ENCODE data around the gene FAM181B.

Gene FAM181B

GRCh38 chr11:82733444-82734119, at the start of gene FAM181B:
TSS of gene FAM181B (minus strand) at chr11:82733864. CDS start at chr11:82733729, 135 bp downstream.
- no peak for DNase-seq (ENCODE audit: low read depth in 2 of 2)

DNA sequence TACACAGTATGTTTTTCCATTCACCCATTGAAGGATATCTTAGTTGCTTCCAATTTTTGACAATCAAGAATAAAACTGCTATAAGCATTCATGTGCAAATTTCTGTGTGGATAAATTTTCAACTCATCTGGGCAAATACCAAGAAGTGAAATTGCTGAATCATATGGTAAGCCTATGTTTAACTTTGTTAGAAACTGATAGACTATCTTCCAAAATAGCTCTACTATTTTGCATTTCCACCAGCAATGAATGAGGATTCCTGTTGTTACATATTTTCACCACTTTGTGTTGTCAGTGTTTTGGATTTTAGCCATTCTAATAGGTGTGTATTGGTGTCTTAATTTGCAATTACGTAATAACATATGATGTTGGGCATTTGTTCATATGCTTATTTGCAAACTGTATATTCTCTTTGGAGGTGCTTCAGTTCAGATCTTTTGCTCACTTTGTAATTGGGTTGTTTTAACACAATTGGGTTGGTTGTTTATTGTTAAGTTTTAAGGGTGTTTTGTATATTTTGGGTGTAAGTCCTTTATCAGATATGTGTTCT, 49.2 kb upstream of the FAM181B start:
- DNase-seq (ENCODE audit: low read depth in 2 of 2), result no peak

GRCh38 chr11:82778776-82779175, 45.1 kb upstream of the FAM181B start:
- no peak for DNase-seq (ENCODE audit: low read depth in 2 of 2)

- no peak for DNase-seq (ENCODE audit: low read depth in 2 of 2)
Observed at GRCh38 chr11:82776377-82776776, 42.7 kb upstream of the FAM181B start.

- no peak for DNase-seq (ENCODE audit: low read depth in 2 of 2)
Observed at GRCh38 chr11:82775736-82776346, 42.2 kb upstream of the FAM181B start.

DNA sequence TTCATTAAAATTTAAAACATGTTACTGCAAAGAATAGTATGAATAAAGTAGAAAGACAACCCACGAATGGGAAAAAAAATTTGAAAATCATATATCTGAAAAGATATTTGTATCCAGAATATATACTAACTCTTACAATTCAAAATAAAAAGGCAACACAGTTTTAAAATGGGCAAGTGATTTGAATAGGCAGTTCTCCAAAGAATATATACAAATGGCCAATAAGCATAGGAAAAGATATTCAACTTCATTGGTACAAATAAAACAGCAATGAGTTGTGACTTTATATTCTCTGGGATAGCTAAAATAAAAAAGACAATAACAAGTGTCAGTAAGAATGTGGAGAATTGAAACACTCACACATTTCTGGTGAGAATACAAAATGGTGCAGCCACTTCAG, 41.6 kb upstream of the FAM181B start:
- DNase-seq (ENCODE audit: low read depth in 2 of 2), result no peak

DNA sequence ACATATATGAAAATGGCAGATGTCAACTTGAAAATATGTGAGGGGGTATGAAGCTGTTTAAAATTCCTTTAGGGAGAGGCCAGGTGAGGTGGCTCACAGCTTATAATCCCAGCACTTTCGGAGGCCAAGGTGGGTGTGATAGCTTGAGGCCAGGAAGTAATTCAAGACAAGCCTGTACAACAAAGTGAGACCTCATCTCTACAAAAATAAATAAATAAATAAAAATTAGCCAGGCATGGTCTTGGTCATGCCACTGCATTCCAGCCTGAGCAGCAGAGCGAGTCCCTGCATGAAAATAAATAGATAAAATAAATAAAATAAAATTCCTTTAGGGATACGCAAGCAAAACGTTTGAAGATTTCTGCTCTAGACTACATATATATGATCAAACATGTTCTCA, 38.1 kb upstream of the FAM181B start:
- no peak for DNase-seq (ENCODE audit: low read depth in 2 of 2)

GRCh38 chr11:82767123-82767522, 33.5 kb upstream of the FAM181B start:
- no peak for DNase-seq (ENCODE audit: low read depth in 2 of 2)

GRCh38 chr11:82765466-82766034, 31.9 kb upstream of the FAM181B start:
- no peak for DNase-seq (ENCODE audit: low read depth in 2 of 2)

DNA sequence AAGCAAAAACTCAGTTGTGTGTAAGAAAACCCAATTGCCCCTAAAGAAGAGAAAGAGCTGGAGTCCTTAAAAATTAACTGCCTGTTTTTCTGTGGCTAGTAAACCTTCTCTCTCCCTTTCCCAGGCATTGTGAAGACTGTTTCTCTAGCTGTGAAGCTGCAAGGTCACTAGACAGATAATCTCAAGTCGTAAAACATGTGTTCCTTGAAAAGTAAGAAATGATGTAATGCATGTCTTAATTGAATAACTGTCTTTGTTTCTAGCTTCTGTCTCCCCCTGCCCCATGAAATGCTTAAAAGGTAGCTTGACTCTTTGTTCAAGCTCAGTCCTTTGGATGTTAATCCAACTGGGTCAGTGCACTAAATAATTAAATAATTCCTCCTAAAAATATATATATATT, 29.5 kb upstream of the FAM181B start:
- DNase-seq (ENCODE audit: low read depth in 2 of 2), result no peak

GRCh38 chr11:82759649-82760048, 26.0 kb upstream of the FAM181B start:
- no peak for DNase-seq (ENCODE audit: low read depth in 2 of 2)

- no peak for DNase-seq (ENCODE audit: low read depth in 2 of 2)
Observed at GRCh38 chr11:82757660-82758357, 24.1 kb upstream of the FAM181B start.

DNA sequence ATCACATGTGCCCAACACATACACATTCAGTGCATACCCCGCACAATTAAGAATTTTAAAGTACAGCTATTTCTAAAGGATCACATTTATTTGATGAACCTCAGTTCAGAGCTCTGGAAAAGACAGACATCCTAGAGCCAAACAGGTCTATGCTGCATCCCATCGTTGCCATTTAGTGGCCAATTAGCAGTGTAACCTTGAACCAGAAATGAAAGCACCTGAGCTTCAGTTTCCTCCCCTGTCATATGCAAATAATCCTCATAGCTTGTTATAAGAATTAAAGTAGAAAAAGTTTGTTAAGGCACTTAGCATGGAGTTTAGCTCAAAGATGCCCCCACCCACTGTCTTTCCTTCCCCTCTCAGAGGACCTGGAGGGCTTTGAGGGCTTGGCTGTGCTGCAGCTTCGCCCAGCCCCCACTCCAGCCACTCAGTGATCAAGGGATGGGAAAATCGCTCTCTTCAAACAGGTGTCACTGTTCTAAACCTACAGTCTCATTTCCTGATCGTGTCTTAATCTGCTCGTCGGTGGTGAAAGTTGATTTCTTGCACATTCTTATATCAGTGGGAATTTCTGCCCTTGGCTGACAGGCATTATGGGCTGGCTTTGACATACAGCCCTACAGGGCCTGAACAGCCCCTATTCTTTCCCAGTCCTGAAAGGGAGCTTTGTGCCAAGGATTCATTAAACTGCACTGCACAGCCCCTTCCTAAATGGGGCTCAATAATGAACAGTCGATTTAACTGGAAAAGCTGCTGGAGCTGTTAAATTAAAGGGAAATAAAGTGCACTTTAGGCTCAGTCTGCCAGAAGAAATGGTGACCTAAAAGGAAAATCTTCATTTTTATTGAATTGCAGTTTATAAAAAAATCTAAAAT, 23.3 kb upstream of the FAM181B start:
- no peak for DNase-seq (ENCODE audit: low read depth in 2 of 2)

- DNase-seq (ENCODE audit: low read depth in 2 of 2), result no peak
Observed at GRCh38 chr11:82754410-82754809, 20.7 kb upstream of the FAM181B start.

DNA sequence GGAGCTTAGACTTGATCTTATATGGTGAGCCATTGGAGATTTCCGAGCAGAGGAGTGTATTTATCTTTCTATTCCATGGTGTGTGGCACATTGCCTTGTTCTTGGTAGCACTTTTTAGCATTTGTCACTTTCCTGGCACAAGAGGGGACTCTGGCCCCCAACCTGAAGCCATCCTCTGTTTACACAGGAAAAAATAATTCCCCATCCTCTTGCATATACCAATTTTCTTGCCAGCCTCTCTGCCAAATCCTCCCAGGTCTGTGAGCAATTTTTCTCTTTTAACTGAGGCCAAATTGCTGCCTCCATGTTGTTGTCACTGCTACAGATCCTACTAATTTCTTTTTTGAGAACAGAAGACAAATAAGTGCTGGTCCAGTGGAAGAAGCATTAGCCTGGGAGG, 20.3 kb upstream of the FAM181B start:
- DNase-seq (ENCODE audit: low read depth in 2 of 2), result no peak

DNA sequence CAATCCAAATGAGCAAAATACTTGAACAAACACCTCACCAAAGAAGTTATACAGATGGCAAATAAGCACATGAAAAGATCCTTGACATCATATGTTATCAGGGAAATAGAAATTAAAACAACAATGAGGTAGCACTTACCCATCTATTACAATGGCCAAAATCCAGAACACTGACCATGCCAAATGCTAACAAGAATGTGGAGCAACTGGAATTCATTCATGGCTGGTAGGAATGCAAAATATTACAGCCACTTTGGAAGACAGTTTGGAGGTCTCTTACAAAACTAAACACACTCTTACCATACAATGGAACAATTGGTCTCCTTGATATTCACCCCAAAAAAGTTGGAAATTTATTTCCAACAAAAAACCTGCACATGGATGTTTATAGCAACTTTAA, 19.1 kb upstream of the FAM181B start:
- DNase-seq (ENCODE audit: low read depth in 2 of 2), result no peak

DNA sequence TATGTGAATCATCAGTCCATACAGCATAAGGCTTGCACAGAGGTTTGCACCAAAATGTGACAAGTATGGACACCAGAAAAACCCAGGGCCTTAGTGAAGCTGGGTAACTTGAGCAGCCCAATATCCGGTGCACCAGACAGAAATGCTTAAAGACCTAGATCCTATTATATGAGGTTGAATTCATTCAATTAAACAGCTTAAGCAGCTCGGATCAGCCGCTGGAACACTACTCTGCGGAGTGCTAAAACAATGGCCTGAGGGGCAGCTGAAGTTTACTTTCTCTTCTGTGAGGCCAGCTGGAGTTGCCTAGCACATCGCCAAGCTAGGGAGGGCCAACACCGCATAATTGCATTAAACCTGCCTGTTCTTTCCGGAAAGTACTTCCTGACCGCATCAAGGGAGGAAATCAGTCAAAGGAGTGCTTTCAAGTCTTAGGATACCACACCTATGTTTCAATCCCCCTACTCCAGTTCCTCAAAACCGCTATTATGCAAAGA, 17.0 kb upstream of the FAM181B start:
- DNase-seq (ENCODE audit: low read depth in 2 of 2), result no peak

DNA sequence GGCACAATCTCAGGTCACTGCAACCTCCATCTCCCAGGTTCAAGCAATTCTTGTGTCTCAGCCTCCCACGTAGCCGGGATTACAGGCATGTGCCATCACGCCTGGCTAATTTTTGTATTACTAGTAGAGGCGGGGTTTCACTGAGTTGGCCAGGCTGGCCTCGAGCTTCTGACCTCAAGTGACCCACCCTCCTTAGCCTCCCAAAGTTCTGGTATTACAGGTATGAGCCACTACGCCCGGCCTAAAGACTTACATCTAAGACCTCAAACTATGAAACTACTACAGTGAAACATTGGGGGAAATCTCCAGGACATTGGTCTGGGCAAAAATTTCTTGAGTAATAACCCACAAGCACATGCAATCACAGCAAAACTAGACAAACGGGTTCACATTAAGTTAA, 13.8 kb upstream of the FAM181B start:
- no peak for DNase-seq (ENCODE audit: low read depth in 2 of 2)

GRCh38 chr11:82738091-82738490, 4.4 kb upstream of the FAM181B start:
- no peak for DNase-seq (ENCODE audit: low read depth in 2 of 2)

DNA sequence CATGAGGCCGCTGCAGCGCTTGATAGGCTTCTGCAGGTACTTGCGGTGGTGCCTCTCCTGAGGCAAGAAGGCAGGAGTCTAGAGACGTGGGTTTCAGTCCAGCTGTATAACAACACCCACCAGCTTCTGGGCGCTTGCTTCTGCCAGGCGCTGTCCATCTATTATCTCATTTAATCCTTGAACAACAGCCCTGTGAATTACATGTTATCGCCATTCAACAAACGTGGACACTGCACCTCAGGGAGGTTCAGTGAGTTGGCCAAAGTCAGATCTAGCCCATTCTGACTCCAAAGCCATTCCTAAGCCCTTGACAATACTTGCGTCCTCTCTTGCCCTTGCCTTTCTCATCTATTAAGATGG, 436 bp upstream of the FAM181B start:
- DNase-seq (ENCODE audit: low read depth in 2 of 2), result no peak

DNA sequence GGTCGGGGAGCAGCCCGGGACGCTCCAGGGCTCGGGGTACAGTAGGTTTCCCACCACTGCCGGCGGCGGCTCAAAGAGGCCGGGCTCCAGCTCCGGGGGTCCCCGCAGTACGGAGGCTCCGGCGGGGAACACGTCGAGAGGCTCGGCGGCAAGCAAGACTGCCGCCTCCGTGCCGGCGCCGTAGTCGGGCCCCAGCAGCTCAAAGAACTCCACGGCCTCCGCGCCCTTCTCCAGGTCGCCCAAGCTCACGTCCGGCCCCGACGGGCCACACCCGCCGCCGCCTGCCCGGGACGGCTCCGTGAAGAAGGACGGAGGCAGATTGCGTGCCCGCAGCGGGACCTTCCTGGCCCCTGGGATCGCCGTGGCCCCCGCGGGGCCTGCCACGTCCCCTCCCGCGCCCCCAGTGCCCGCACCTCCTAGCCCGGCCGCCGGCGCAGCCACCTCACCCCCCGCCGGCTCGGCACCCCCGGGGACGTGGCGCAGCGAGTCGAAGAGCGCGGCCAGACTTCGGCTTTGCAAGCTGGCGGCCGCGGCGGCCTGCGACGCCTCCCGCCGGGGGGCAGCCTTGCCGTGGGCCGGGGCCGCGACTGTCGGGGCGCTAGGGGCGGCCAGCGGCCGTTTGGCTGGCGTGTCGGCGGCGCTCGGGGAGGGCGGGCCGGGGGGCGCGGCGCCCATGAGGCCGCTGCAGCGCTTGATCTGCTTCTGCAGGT, 775 bp downstream of the FAM181B start:
- no peak for DNase-seq (ENCODE audit: low read depth in 2 of 2)

All from stimulated activated CD8-positive, alpha-beta memory T cell treated with anti-CD3 and anti-CD28 coated beads, Interleukin-15, amount 100 ng/mL, for 4 hours (primary cell).